Keratinocyte (primary cell): Measurements from ENCODE around the gene L1CAM. TPM values are rescaled to one million over a fixed set of nuclear protein-coding genes. Genes with fewer than 3 reads are reported as not detected.

Source experiments
- DNase-seq: peaks from one replicate; pipeline ENCODE4 v3.0.0-alpha.2; 2011; ENCODE audit warnings: low read depth, missing footprints, low spot score
- FAIRE-seq: peaks from 2 replicates; lab custom pipeline; 2011; peaks lifted over from hg19 to GRCh38; lab: Jason Lieb, UNC
- H2AFZ ChIP-seq: 2 replicates; pipeline ENCODE4 v1.6.0; 2012; ENCODE audit warnings: low read length, control low read depth, inconsistent platforms; ENCODE audit not compliant: control insufficient read depth
- H3K27ac ChIP-seq: 2 replicates; pipeline ENCODE4 v1.5.1; 2011; ENCODE audit warnings: low read length; ENCODE audit not compliant: control insufficient read depth, insufficient read depth
- H3K27me3 ChIP-seq: 3 replicates; pipeline ENCODE4 v1.6.0; 2011; ENCODE audit warnings: low read length; ENCODE audit not compliant: control insufficient read depth, insufficient read depth; ENCODE audit errors: extremely low read depth
- H3K36me3 ChIP-seq, 2 experiments: 2 replicates in 1 of 2; 3 replicates in 1 of 2; pipeline ENCODE4 v1.5.1; 2011; ENCODE audit warnings: low read length in 2 of 2, mild to moderate bottlenecking in 1 of 2; ENCODE audit not compliant: control insufficient read depth in 2 of 2, insufficient read depth in 2 of 2; ENCODE audit errors: extremely low read depth in 1 of 2
- H3K4me1 ChIP-seq: 3 replicates; pipeline ENCODE4 v1.5.1; 2011; ENCODE audit warnings: low read length; ENCODE audit not compliant: control insufficient read depth, insufficient read depth; ENCODE audit errors: extremely low read depth
- H3K4me2 ChIP-seq: 3 replicates; pipeline ENCODE4 v1.6.0; 2011; ENCODE audit warnings: low read depth, low read length; ENCODE audit not compliant: control insufficient read depth, insufficient read depth; ENCODE audit errors: extremely low read depth
- H3K4me3 ChIP-seq, 3 experiments: fragments of 200-600 bp in 1 of 3; sonication (generic) in 1 of 3; 2 replicates in 2 of 3; 3 replicates in 1 of 3; pipeline ENCODE4 v1.5.1; 2011 to 2016; ENCODE audit warnings: low read length in 3 of 3, mild to moderate bottlenecking in 3 of 3, control low read depth in 2 of 3, inconsistent platforms in 1 of 3, low read depth in 1 of 3, mixed read lengths in 1 of 3, mixed run types in 1 of 3, moderate library complexity in 1 of 3; ENCODE audit not compliant: control insufficient read depth in 2 of 3, insufficient read depth in 2 of 3; ENCODE audit errors: extremely low read depth in 1 of 3
- H3K79me2 ChIP-seq: 2 replicates; pipeline ENCODE4 v1.6.0; 2012; ENCODE audit warnings: low read length; ENCODE audit not compliant: control insufficient read depth, insufficient read depth
- H3K9ac ChIP-seq: 3 replicates; pipeline ENCODE4 v1.6.0; 2011; ENCODE audit warnings: low read length; ENCODE audit not compliant: control insufficient read depth, insufficient read depth; ENCODE audit errors: extremely low read depth
- H3K9me1 ChIP-seq: 3 replicates; pipeline ENCODE4 v1.6.0; 2011; ENCODE audit warnings: low read length; ENCODE audit not compliant: control insufficient read depth, insufficient read depth; ENCODE audit errors: extremely low read depth
- H3K9me3 ChIP-seq: 2 replicates; pipeline ENCODE4 v1.5.1; 2012; ENCODE audit warnings: low read depth, low read length; ENCODE audit not compliant: control insufficient read depth
- H4K20me1 ChIP-seq: 3 replicates; pipeline ENCODE4 v1.6.0; 2011; ENCODE audit warnings: low read length; ENCODE audit not compliant: control insufficient read depth, insufficient read depth; ENCODE audit errors: extremely low read depth
- CTCF ChIP-seq, 3 experiments: IDR thresholded peaks in 1 of 3; conservative IDR thresholded peaks in 1 of 3; optimal IDR thresholded peaks in 1 of 3; 2 replicates in 2 of 3; 3 replicates in 1 of 3; pipeline versions ENCODE3 to v1.5.1; 2011; ENCODE audit warnings: low read length in 3 of 3, mild to moderate bottlenecking in 3 of 3, moderate library complexity in 2 of 3, control low read depth in 1 of 3, inconsistent platforms in 1 of 3; ENCODE audit not compliant: insufficient read depth in 2 of 3; ENCODE audit errors: extremely low read depth in 1 of 3
- EZH2 ChIP-seq: IDR thresholded peaks from one replicate; pipeline ENCODE4 v1.6.1; 2012; ENCODE audit warnings: inconsistent platforms, mild to moderate bottlenecking, low read length, moderate library complexity
- dilution Hi-C: fragments of 300-500 bp; cut with MboI; formaldehyde crosslinking; loops from one replicate; pipeline ENCODE4 v1.7.0; 2020; ENCODE audit warnings: low sequenced_read_pairs; ENCODE audit not compliant: extremely low pct_ligation_motif_present
- polyA plus RNA-seq, 5 experiments: library from polyadenylated mRNA; depleted of rRNA in 3 of 5; stranded (reverse) in 3 of 5; stranded (forward) in 1 of 5; unstranded in 1 of 5; fragments of >200 nt; gene quantifications; 1 replicate in 1 of 5; 2 replicates in 3 of 5; 3 replicates in 1 of 5; pipeline versions ENCODE4 v1.2.1 to v1.2.3, GENCODE V29; 2011 to 2012; ENCODE audit warnings: missing spikeins in 2 of 5, low read depth in 1 of 5, low replicate concordance in 1 of 5

The L1CAM gene
- polyA plus RNA-seq, 1 donor (not counting 4 experiments of a cell fraction or from before 2014, with no cell fraction given) = 18.2 TPM

DNA sequence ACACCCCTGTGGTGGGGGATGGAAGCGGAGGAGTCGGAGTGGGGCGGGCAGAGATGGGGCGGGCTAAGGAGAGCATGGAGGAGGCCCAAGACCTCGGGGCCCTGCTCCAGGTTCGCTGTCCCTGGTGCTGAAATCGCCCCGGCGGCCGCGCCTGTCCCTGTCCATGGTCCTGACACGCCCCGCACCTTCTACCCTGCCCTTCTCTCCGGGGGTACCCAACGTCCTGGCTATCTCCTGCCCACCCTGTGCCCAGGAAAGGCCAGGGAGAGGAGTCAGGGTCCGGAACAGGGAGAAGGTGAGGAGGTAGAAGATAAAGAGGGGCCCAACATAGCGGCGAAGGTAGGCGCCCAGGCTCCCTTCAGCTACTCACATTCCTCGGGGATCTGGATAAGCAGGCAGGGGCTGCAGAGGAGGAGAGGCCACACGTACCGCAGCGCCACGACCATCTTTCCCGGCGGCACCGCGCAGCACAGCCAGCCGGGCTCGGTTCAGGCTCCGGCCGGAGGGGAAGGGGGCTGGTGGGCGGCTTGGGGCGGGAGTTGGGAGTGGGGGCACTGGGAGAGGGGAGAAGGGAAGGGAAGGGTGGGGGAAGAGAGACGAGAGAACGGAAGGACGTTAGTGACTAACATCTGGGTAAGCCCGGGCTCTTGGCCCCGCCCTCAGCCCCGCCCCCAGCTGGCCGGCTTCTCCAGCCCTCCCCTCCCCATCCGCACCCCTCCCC is 10.4 kb downstream of the L1CAM start:
- Histone ChIP-seq H3K9me1 (no peaks in the 10 kb centered on the region), H3K36me3 (peaks cover 0 to 6% of the 10 kb centered on the region in 2 experiments), H3K4me2 (no peak overlapping the region), H3K79me2 (no peaks in the 10 kb centered on the region), H2AFZ (no peak overlapping the region), H3K27ac (no peak overlapping the region), H3K9ac (no peak overlapping the region), H3K27me3 (peaks cover 23% of the 10 kb centered on the region), H4K20me1 (peaks cover 3% of the 10 kb centered on the region), H3K4me1 (no peaks in the 10 kb centered on the region), H3K9me3 (no peaks in the 10 kb centered on the region), H3K4me3 (no peak overlapping the region)
- no peak for TF ChIP-seq EZH2
- no peak for TF ChIP-seq CTCF (optimal IDR thresholded peaks at IDR 0.05 in 1 of 3, IDR thresholded peaks at IDR 0.05 in 1 of 3, conservative IDR thresholded peaks at IDR 0.05 in 1 of 3; ENCODE audit: extremely low read depth in 1 of 3, insufficient read depth in 2 of 3, low read length in 3 of 3)
- dilution Hi-C loops = no loop called here
- FAIRE-seq (no peak), DNase-seq (no peak)

GRCh38 chrX:153874366-153875125 is 11.4 kb downstream of the L1CAM start:
- Histone ChIP-seq H3K27me3 (peaks cover 13% of the 10 kb centered on the region), H3K9me3 (no peaks in the 10 kb centered on the region), H3K9me1 (no peaks in the 10 kb centered on the region), H3K27ac (no peak overlapping the region), H3K36me3 (peaks cover 0 to 6% of the 10 kb centered on the region in 2 experiments), H3K4me3 (no peak overlapping the region), H4K20me1 (peaks cover 3% of the 10 kb centered on the region), H3K79me2 (no peaks in the 10 kb centered on the region), H2AFZ (no peak overlapping the region), H3K4me2 (no peak overlapping the region), H3K4me1 (no peaks in the 10 kb centered on the region), H3K9ac (no peak overlapping the region)
- FAIRE-seq (no peak), DNase-seq (no peak)
- TF ChIP-seq EZH2 (no peak), CTCF (optimal IDR thresholded peaks at IDR 0.05 in 1 of 3, IDR thresholded peaks at IDR 0.05 in 1 of 3, conservative IDR thresholded peaks at IDR 0.05 in 1 of 3; ENCODE audit: extremely low read depth in 1 of 3, insufficient read depth in 2 of 3, low read length in 3 of 3) (no peak)
- dilution Hi-C loops = no loop called here
